H1 (cell line): Measurements from ENCODE around the gene PHACTR2. TPM values are rescaled to one million over a fixed set of nuclear protein-coding genes. Genes with fewer than 3 reads are reported as not detected.

Source experiments
- EZH2 ChIP-seq: fragments of 200-600 bp; sonication (generic); IDR thresholded peaks from 2 replicates; pipeline ENCODE4 v1.7.1; 2012; ENCODE audit warnings: low read depth, mild to moderate bottlenecking, moderate library complexity, low read length, inconsistent platforms; ENCODE audit not compliant: severe bottlenecking
- KDM5A ChIP-seq: fragments of 200-600 bp; IDR thresholded peaks from 2 replicates; pipeline ENCODE4 v1.7.1; 2012; ENCODE audit warnings: mild to moderate bottlenecking, low read length, inconsistent platforms, mixed read lengths
- NRF1 ChIP-seq: IDR thresholded peaks from 2 replicates; pipeline ENCODE4 v1.6.1; 2011; ENCODE audit warnings: mild to moderate bottlenecking, low read depth, low read length, improper control_type of control experiment
- YY1 ChIP-seq: IDR thresholded peaks from 2 replicates; pipeline ENCODE4 v1.6.1; 2011; ENCODE audit warnings: low read depth, mild to moderate bottlenecking, low read length
- polyA plus RNA-seq, 7 experiments: library from polyadenylated mRNA; depleted of rRNA in 3 of 7; stranded (reverse) in 5 of 7; unstranded in 2 of 7; fragments of >200 nt in 5 of 7; fragments of 200-250 nt in 2 of 7; gene quantifications; 1 replicate in 5 of 7; 2 replicates in 1 of 7; 4 replicates in 1 of 7; pipeline versions ENCODE4 v1.2.1 to v1.2.3, GENCODE V29; 2011 to 2013; ENCODE audit warnings: missing spikeins in 2 of 7, mixed read lengths in 2 of 7
- total RNA-seq: library from RNA; stranded (reverse); fragmentation: NEBNext Ultra II Directional; extraction: Animal tissue kit (Norgen Biotek cat#: 25700); gene quantifications from 2 replicates; pipeline ENCODE4 v1.2.1, GENCODE V29; 2021

PHACTR2 gene
- total and polyA plus RNA-seq, 2 of the 8 experiments (the other 6 are each of a cell fraction or from before 2014, with no cell fraction given), result 16.9 to 131 TPM

DNA sequence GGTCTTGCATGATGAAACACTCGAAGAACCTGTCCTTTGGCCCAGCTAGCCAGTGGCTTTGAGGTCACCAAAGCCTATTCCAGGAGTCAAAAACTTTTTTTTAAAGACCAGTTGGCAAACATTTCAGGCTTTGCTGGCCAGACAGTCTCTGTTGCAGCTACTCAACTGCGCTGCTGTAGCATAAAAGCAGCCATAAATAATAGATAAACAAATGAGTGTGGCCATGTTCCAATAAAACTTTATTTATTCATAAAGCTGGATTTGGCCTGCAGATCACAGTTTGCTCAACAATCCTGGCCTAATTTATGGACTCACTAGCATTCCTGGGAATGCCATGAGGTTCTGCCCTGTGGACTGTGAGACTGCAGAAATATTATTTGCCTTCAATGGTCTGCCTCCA is 96.6 kb downstream of the PHACTR2 start (continued):
- no peak for TF ChIP-seq KDM5A
- TF ChIP-seq EZH2, result no peak
- no peak for TF ChIP-seq NRF1
- TF ChIP-seq YY1, result no peak
